ENCODE measurements around the gene C1orf53.

DNA sequence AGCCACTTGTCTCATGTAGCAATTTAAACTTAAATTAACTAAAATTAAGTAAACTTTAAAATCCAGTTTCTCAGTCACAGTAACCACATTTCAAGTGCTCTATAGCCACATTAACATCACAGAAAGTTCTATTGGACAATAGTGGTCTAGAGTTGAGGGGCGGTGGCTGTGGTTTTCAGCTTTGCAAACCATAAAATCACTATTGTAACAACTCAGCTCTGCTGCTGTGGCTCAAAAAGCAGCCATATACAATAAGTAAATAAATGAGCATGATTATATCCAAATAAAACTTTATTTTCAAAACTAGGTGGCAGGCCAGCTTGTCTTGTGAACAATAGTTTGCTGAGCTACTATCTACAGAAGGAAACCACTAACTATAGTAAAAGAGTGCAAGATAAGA, 43.4 kb upstream of the C1orf53 start:
- TF ChIP-seq POLR2A (IDR thresholded peaks at IDR 0.05) (no peak), POLR2AphosphoS5 (IDR thresholded peaks at IDR 0.05) (no peak), EP300 (IDR thresholded peaks at IDR 0.05) (no peak)
- TF ChIP-seq, protein P1, sequence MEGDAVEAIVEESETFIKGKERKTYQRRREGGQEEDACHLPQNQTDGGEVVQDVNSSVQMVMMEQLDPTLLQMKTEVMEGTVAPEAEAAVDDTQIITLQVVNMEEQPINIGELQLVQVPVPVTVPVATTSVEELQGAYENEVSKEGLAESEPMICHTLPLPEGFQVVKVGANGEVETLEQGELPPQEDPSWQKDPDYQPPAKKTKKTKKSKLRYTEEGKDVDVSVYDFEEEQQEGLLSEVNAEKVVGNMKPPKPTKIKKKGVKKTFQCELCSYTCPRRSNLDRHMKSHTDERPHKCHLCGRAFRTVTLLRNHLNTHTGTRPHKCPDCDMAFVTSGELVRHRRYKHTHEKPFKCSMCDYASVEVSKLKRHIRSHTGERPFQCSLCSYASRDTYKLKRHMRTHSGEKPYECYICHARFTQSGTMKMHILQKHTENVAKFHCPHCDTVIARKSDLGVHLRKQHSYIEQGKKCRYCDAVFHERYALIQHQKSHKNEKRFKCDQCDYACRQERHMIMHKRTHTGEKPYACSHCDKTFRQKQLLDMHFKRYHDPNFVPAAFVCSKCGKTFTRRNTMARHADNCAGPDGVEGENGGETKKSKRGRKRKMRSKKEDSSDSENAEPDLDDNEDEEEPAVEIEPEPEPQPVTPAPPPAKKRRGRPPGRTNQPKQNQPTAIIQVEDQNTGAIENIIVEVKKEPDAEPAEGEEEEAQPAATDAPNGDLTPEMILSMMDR (IDR thresholded peaks at IDR 0.05), result no peak

Measured in upper lobe of left lung (tissue), 4 donors.